ENCODE measurements around the gene CAMK1. TPM values are rescaled to one million over a fixed set of nuclear protein-coding genes. Genes with fewer than 3 reads are reported as not detected.

The CAMK1 gene
- total RNA-seq (2012; rRNA removed) (28.9 and 33.3 TPM in 2 replicates), polyA plus RNA-seq (2012; rRNA removed) (36.4 and 41.2 TPM in 2 replicates), Bru-seq, nascent RNA (percentile 48 among the genes with signal in this experiment), BruChase-seq, experiment 1, labeled RNA remaining after a 6-hour chase (percentile 49 among the genes with signal in this experiment), BruChase-seq, experiment 2, labeled RNA remaining after a 2-hour chase (percentile 46 among the genes with signal in this experiment)
- 41.3 and 45.9 TPM in 2 replicates for polyA plus RNA-seq (2012; cell fraction: cytosol; rRNA removed)
- 22.2 and 41.7 TPM in 2 replicates for polyA plus RNA-seq (2012; cell fraction: nucleus; rRNA removed; ENCODE audit: low replicate concordance)
- long read RNA-seq, transcript CAMK1-201 (12 exons, 1,488 nt), result major isoform, 16 of 23 reads
- long read RNA-seq, partial matches to known transcripts, result 2 of 23 reads
- long read RNA-seq, other reads (novel, unspliced or antisense), result 5 of 23 reads

DNA sequence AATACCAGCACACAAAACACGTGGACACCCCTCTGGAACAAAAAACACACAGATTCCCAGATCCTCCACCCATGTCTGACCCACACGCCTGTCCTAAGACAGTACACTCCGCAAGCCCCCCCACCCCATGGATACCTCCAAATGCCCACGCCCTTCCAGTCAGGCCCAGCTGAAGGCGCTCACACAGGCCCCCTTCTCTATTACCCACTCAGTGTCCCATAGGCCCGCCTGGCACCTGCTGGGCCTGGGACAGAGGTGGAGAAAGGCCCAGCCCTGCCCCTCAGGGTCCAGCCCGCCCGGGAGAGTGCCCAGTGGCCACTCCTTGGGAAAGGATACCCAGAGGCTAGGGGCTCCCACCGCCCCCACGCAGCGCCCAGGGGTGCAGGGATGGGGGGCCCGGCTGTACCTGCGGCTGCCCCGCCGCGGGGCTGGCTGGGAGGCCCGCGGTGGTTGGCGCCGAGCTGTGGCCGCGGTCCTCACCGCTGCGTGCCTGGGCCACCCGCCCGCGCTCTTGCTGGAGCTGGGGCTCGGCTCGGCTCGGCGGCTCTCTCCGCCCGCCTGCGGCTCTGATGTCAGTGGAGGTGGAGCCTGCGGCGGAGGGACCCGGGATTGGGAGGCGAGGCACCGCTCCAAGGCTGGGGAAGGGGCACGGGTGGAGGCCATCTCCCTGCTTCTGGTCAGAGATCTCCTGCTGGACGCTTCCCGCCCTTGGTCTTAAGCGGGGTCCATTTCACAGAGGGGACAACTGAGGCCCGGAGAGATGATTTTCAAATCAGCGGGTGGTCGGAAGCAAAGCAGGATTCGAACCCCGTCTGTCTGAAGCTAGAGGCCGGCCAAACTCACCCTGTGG, at the start of gene CAMK1:
TSS of gene CAMK1 (minus strand) at position 522 of the 850 bp plus-strand sequence. CDS start 2,198 bp downstream, outside the sequence.
- peak within 1 kb of the TSS; percentile 42 for H2BK5ac ChIP-seq (ENCODE audit: low read depth, low read length, poor library complexity, severe bottlenecking)
- intact Hi-C loops (cut with micrococcal nuclease), result no loop called here
- H2AFZ ChIP-seq (replicated peaks; ENCODE audit: low read length, poor library complexity), result peak within 1 kb of the TSS; percentile 98
- WGBS, 2 experiments (ENCODE audit: extremely low coverage in 2 of 2, insufficient read length in 1 of 2), result 3% methylated on average over 19 of the region's 49 CpGs; no CpG with 5 or more reads in 1 of the 2 experiments
- peak within 1 kb of the TSS; percentile 98 for H3K4me2 ChIP-seq (ENCODE audit: low read depth, low read length)
- peak within 1 kb of the TSS; percentile 86 for H4K5ac ChIP-seq (ENCODE audit: low read depth, low read length)
- H3K4me1 ChIP-seq (ENCODE audit: control insufficient read depth, insufficient read depth, low read length), result peaks cover 27% of the 10 kb centered on the region
- TF ChIP-seq SMC3 (IDR thresholded peaks at IDR 0.05; ENCODE audit: low read depth, low read length), result no peak
- TF ChIP-seq MAFK (IDR thresholded peaks at IDR 0.05; ENCODE audit: low read depth, low read length), result no peak
- peak; percentile 39; the same call in 1 of the 2 replicates for TF ChIP-seq MAZ (IDR thresholded peaks at IDR 0.05; ENCODE audit: borderline replicate concordance, low read depth, low read length)
- no peak within 1 kb of the TSS for H2BK20ac ChIP-seq (ENCODE audit: low read depth, low read length)
- H3K23ac ChIP-seq (ENCODE audit: low read depth, low read length), result peak within 1 kb of the TSS; percentile 60
- H3K9me1 ChIP-seq (ENCODE audit: insufficient read depth, low read length), result peaks cover 28% of the 10 kb centered on the region
- peak within 1 kb of the TSS; percentile 85 for H3K14ac ChIP-seq (replicated peaks; ENCODE audit: low read depth, low read length)
- H3K4ac ChIP-seq (ENCODE audit: low read depth, low read length), result peak within 1 kb of the TSS; percentile 78
- in situ Hi-C loops (cut with MboI; ENCODE audit: low sequenced_read_pairs), result no loop called here
- H2BK15ac ChIP-seq (ENCODE audit: low read depth, low read length), result peak within 1 kb of the TSS; percentile 48; the same call in 1 of the 3 replicates
- H3K36me3 ChIP-seq (ENCODE audit: control insufficient read depth, insufficient read depth, low read length), result 0 out of 2 replicates have a peak, but pooled peaks cover 1% of the 10 kb centered on the region
- DNase-seq (peak; percentile 58), ATAC-seq (ENCODE audit: low read depth) (peak; percentile 97)
- peak within 1 kb of the TSS; percentile 72 for H3K4me3 ChIP-seq (ENCODE audit: insufficient read depth, low read depth, low read length)
- peak within 1 kb of the TSS; percentile 88 for H3K9ac ChIP-seq (ENCODE audit: low read depth, low read length)
- peak within 1 kb of the TSS; percentile 66 for H3K27ac ChIP-seq (ENCODE audit: insufficient read depth, low read length)
- dilution Hi-C loops (cut with HindIII; ENCODE audit: low sequenced_read_pairs, unreplicated experiment), result no loop called here
- H3K27me3 ChIP-seq (ENCODE audit: control insufficient read depth, insufficient read depth, low read length), result no peaks in the 10 kb centered on the region
- H3K56ac ChIP-seq (ENCODE audit: extremely low read depth, insufficient read depth, low read length), result peak within 1 kb of the TSS; percentile 68; the same call in 1 of the 2 replicates
- peak within 1 kb of the TSS; percentile 39 for H2BK120ac ChIP-seq (ENCODE audit: low read depth, low read length)
- peak within 1 kb of the TSS; percentile 87 for H3K18ac ChIP-seq (ENCODE audit: low read depth, low read length)
- peaks cover 8% of the 10 kb centered on the region; the same call in 1 of the 2 replicates for H4K20me1 ChIP-seq (ENCODE audit: insufficient read depth, low read length)
- peak within 1 kb of the TSS; percentile 96 for H2AK5ac ChIP-seq (ENCODE audit: low read depth, low read length)
- H4K8ac ChIP-seq (ENCODE audit: low read depth in 2 of 2, low read length in 2 of 2), result peak within 1 kb of the TSS; percentile 76 to 94
- no peaks in the 10 kb centered on the region for H3K9me3 ChIP-seq (ENCODE audit: control insufficient read depth, insufficient read depth, low read length)
- CTCF ChIA-PET, result no interaction called here
- POLR2A ChIA-PET (ENCODE audit: unreplicated experiment), result no interaction called here
- no TSS peak for BruUV-seq (replicated peaks)
- H2AK9ac ChIP-seq (replicated peaks; ENCODE audit: low read depth, low read length, poor library complexity), result peak within 1 kb of the TSS; percentile 87
- peaks cover 16 to 46% of the 10 kb centered on the region in 2 experiments; a peak in 3 of 4 replicates for H3K79me1 ChIP-seq (ENCODE audit: low read depth in 1 of 2, low read length in 2 of 2)
- peak within 1 kb of the TSS; percentile 80 for H4K91ac ChIP-seq (ENCODE audit: insufficient read depth, low read depth, low read length)

Data from IMR-90 (cell line).